GM19099 (cell line): Measurements from ENCODE around the gene BRMS1.

Source experiments
- POLR2A ChIP-seq: IDR thresholded peaks from 3 replicates; pipeline ENCODE4 v1.6.1; 2011; ENCODE audit warnings: low read depth; ENCODE audit not compliant: insufficient read length; ENCODE audit errors: extremely low read depth

The BRMS1 gene

DNA sequence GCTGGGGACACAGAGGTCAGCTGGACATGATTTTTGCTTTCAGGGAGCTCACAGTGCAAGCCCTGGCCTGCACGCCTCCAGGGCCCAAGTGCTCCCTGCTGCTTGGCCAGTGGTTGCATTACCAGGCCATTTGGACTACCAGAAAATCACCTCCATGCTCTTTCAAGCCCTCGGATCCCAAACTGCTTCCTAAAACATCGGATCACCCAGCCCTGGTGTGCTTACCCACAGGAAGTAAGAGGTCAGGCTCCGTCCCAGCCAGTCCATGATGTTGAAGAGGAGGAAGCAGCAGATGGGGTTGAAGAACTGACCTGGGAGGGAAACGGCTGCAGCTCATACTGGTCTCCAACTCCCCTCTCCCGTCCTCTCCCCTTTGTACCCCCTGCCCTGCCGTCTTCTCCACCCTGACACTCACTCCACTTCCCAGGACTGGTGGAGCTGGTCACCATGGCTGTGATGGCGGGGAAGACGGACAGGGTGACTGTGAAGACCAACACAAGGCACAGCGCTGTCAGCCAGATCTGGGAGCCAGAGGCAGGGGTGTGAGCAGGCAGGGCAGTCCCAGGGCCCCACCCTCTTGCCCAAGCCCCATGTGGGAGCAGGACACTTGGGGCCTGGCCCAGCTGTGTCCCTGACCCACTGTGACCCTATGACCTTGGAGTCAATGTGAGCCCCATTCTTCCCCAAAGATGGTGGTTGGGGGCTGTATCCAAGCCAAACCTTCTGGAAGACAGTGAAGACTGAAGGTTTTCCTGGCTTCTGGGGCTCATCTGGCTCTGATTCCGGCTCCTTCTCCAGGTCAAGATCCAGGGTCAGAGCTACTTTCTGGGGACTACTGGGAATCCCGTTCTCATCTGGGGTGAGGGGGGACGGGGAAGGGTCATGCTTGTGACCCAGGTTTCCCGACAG lies 21.1 kb upstream of the BRMS1 start:
- no peak for TF ChIP-seq POLR2A

DNA sequence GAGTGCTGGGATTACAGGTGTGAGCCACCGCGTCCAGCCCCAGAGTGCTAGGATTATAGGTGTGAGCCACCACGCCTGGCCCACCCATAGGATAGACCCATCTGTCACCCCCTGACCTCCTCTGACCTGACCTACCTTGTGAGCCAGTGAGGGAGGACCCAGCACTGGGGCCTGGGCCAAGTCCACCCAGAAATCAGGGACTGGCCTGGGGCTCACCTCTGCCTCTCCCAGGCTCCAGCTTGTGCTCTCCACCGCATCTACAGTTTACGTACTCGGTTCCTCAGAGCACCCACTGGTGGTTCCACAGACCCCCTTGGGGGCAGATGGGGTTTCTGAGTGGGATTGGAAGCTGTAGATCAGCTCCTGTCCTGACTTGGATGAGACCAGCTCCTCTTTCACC lies 20.3 kb upstream of the BRMS1 start:
- no peak for TF ChIP-seq POLR2A

DNA sequence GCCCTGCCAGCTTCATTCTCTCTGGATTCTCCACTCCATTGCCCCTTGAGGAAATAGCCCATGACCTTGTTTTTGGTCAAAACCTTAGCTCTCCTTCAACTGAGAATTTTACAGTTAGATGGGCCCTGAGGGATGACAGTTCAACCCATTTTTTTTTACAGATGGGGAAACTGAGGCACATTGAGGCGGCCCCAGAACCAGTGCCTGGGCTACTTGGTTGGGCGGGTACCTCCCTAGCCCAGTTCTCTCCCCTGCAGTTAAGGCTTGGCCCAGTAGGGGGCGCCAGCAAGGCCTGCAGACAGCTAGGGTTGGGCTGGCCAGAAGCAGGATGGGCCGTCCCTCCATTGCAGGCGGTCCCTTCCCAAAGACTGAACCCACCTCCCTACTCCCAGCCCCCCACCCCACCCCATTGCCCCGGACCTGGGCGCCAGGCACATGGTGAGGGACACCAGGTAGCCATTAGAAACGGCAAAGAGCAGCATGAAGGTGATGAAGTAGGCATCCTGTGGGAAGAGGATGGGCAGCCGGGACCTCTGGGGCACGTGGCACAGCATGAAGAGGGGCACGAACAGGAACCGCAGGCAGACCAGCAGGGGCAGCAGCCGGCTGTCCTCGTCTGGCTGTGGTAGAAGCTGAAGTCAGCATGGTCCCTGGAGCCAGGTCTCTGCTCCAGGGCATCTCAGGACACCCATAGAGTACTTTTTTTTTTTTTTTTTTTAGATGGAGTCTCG lies 19.1 kb upstream of the BRMS1 start:
- TF ChIP-seq POLR2A, result no peak

DNA sequence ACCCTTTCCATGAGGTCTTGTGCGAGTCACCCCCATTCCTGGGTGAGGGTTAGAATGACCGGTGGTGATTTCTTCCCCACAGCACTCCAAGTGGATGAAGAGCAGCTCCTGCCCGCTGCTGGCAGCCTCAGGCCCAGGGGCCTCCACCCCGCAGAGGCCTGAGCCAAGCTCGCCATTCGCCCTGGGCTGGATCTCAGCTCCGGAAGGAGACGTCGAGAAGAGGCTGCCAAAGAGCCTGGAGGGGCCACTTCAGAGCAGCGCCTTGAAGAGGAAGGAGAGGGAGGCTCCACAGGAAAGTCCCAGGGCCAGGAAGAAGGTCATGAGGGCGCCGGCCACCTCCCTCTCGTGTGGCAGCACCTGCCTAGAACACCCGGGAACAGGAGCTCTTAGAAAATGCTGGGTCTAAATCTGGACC lies 18.3 kb upstream of the BRMS1 start:
- no peak for TF ChIP-seq POLR2A

DNA sequence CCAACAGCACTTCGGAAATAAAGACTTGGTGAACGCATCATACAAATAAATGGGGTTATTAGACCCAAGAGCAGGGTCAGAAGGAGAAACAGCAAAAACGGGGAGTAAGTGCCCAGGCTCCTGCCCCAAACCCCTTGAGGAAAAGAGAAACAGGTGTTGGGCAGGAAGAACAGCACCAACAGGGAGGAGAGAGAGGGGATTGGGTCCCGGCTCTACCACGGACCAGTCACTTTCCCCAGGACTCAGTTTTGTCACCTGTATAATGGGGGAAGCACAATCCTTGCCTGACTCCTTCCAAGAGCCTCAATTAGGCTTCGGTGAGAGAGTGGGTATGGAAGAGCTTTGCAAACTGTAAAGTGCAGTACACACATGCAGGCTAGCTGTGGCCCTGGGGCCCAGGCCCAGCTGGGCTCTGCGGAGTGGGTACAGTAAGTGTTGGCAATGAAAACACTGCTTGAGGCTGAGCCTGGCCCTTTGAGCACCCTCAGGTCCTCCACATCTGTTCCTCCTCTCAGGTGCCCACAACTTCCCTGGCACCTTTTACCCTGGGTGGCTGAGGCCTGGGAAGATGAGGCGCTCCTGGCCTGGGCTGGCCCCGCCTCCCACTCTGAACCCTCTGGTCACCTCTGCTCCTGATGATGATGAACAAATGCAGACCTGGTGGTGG lies 17.7 kb upstream of the BRMS1 start:
- no peak for TF ChIP-seq POLR2A

DNA sequence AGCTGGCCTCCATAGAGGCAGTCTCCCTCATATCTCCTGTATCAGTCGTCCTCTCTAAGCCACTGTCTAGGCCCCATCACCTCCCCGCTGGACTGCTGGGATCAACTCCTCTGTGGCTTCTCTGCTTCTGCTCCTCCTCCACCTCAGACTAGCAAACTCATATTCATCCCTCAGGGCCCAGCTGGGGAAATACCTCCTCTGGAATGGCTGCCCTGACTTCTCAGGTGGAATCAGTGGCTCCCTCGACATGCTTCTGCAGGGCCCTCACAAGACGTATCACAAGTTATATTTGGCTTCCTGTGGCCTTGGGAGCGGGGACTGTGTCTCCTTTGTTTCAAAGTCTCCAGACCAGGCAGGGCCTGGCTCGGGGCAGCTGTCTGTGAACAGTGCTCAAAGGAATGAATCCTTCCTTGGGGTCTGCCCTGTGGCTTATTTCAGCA lies 16.6 kb upstream of the BRMS1 start:
- TF ChIP-seq POLR2A, result no peak

DNA sequence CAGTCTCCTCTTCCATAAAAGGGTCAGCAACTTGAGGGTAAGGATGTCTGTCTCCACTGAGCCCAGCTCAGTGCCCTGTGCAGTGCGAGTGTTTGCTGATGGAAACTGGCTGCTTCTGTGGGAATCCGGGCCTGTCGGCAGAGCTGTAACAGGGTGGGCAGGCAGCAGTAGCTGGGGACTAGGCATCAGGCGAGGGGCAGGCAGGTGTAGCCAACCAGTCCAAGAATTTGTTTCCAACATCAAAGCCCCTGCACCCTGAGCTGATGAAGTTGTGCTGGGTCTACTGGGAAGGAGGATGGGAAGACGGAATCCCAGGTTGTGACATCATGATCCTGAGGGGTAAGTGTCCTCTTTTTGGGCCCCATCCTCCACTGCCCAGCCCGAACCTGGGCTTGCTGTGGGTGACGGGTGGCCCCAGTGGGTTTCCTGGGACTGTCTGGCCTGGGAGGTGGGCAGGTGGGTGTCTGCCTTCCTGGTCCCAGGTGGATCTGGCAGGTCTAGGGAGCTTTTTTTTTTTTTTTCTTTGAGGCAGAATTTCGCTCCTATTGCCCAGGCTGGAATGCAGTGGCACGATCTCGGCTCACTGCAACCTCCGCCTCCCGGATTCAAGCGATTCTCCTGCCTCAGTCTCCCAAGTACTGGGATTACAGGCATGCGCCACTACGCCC lies 15.6 kb upstream of the BRMS1 start:
- TF ChIP-seq POLR2A, result no peak

DNA sequence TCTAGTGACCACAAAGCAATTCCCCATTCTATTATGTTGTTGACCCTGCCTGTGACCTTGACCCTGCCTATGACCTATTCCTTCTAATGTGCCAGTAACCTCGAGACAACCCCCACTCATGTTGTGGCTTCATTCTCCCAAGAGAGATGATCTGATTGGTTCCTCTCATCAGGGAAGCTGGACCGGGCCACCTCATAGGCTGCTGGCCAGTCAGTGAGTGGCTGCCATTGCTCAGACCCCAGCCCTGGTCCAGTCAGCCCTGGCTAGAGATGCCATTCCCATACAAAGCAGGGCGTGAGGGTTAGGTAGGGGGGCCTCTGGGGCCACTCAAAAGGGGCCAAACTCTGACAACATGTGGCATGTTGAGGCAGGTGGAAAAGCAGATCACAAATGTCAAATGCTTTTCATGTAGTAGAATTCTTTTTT lies 14.8 kb upstream of the BRMS1 start:
- TF ChIP-seq POLR2A, result no peak

DNA sequence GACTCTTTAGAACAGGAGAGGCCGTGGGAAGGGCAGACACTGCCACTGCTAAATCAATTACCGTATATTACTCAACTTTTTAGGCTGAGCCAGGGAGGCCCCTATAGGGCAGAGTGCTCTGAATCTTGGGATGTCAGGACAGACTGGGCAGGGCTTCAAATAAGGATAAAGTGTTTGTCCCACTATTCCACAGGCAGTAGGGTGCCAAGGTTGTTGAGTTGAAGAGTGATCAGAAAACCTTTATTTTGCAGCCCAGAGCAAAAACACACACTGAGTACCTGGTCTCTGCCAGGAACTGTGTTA lies 4.1 kb upstream of the BRMS1 start:
- no peak for TF ChIP-seq POLR2A

DNA sequence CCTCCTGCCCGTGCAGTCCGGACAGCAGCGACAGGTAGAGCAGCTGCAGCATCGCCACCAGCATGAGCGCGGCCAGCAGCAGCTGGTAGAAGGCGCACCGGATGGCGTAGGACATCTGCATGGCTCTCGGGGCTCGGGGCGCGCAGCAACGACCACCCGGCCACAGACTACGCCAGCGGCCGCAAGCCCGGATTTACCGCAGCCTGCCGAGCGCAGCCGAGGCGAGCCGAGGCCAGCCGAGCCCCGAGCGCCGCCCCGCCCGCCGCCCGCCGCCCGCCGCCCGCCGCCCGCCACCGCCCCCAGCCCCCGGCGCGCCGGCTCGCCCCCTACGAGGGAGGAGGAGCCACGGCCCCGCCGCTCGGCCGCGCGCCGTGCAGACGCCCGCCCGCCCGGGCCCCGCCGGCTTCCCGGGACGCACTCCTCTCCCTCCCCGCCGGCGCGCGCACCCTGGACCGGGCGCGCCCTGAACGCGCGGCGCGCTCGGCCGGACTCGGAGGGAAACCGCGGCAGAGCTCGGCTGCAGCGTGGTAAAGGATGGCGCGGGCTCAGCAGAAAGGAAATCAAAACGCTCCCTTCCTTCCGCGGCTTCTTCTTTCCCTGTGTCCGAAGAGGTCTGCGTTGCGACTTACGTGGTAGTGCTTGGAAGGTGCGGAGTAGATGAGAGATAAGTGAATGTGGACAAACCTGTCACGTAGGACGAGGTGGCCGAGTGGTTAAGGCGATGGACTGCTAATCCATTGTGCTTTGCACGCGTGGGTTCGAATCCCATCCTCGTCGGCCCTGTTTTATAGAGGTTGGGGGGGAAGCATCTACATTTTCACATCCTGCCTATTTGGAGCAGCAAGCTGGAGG lies 2.7 kb upstream of the BRMS1 start, which contains the start of gene B4GAT1:
Gene B4GAT1, minus strand, starts transcription at position 205 of the 852 bp plus-strand sequence. Its CDS starts 84 bp downstream, at position 121.
- peak; percentile 55 for TF ChIP-seq POLR2A

DNA sequence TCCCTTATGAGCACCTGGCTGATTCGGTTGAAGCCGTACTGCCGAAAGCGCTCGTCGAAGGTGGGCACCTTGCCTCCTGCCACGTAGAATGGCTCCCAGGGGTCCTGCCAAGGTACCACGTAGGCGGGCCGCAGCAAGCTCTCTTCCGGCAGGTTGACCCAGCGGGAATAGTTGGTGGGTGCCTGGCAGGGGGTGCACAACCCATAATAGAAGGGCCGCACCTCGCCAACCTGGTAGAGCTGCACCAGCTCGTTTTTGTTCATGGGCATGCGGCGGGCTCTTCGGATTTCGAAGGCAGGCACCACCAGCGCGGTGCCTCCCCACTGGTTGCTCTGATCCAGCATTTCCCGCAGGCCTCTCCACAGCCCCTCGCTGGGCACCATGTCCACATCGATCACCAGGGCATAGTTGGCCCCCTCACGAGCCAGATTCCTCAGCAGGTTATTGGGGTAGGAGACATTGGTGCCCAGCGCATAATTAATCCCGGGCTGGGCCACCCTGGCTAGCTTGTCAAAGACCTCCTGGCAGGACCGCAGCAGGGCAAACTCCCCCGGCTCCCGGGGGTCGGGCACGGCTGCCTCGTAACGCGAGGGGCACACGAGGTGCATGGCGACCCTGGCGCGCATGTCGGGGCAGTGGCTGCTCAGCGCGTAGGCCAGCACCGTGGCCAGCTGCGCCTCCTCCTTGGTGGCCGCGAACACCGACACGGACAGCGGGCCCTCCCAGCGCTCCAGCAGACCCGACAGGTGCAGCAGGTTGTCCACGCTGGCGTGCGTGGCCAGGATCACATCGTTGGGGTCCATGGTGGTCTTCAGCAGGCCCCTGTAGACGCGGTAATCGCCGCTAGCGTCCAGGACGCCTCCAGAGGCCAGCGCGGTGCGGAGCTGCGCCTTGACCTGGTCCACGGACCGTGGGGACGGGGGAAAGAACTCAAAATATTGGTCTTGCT lies 1.8 kb upstream of the BRMS1 start:
- TF ChIP-seq POLR2A, result no peak

DNA sequence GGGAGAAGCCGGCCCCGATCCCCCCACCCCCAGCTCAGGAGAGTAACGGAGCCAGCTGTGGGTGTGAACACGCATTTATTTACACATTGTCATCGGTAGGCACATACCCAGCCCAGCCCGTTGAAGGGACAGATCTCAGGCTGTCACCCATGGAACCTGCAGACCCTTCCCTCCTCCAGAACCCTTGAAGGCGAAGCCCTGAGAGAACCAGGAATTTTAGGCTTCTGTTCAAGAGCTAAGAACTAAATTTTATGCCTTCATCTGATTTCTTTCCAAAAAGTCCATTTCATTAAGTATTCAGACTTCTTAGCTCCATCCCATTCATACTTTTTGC lies 379 bp upstream of the BRMS1 start:
- TF ChIP-seq POLR2A, result no peak

DNA sequence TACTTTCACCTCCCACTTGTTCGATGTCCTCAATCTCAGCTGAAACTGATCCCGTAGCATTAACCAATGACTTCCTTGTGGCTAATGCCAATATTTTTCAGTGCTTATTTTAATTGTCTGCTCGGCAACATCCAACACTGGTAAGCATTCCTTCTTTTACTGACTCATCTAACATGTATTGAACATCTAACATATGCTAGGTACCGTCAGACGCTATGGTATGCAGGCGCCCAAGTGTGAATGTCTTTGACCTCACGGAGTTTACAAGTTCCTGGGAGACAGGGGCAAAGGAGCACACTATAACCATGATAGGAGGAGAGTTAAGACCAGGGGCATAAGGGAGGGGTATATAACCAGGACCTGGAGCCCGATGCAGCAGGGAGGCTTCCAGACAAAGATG lies 1.7 kb downstream of the BRMS1 start:
- TF ChIP-seq POLR2A, result no peak
